Neuronal stem cell (in vitro differentiated cells): ENCODE data around the gene TRPC5OS.

Experiments used
- DNase-seq: peaks from one replicate; pipeline ENCODE4 v3.0.0-alpha.2; 2013; ENCODE audit warnings: low spot score
- H2AFZ ChIP-seq: one replicate; pipeline ENCODE4 v1.6.1; 2013; ENCODE audit warnings: mild to moderate bottlenecking, low read length, inconsistent platforms
- H2AK5ac ChIP-seq: 2 replicates; pipeline ENCODE4 v1.6.1; 2013; ENCODE audit warnings: low read depth, mild to moderate bottlenecking, inconsistent platforms, low read length, moderate library complexity, mixed read lengths
- H2BK120ac ChIP-seq: 2 replicates; pipeline ENCODE4 v1.6.1; 2013; ENCODE audit warnings: low read depth, mild to moderate bottlenecking, inconsistent platforms, low read length, moderate library complexity, mixed read lengths
- H2BK12ac ChIP-seq: one replicate; pipeline ENCODE4 v1.6.1; 2013; ENCODE audit warnings: low read length, inconsistent platforms
- H2BK15ac ChIP-seq: 2 replicates; pipeline ENCODE4 v1.6.1; 2013; ENCODE audit warnings: mild to moderate bottlenecking, low read length, inconsistent platforms, mixed read lengths
- H2BK5ac ChIP-seq: one replicate; pipeline ENCODE4 v1.6.1; 2013; ENCODE audit warnings: inconsistent platforms, mild to moderate bottlenecking, low read length, moderate library complexity
- H3K14ac ChIP-seq: one replicate; pipeline ENCODE4 v1.6.1; 2013; ENCODE audit warnings: low read length, inconsistent platforms
- H3K18ac ChIP-seq: 2 replicates; pipeline ENCODE4 v1.6.1; 2013; ENCODE audit warnings: low read length, inconsistent platforms
- H3K23ac ChIP-seq: 2 replicates; pipeline ENCODE4 v1.6.1; 2013; ENCODE audit warnings: low read depth, mild to moderate bottlenecking, mixed read lengths, low read length, inconsistent platforms; ENCODE audit not compliant: poor library complexity
- H3K27ac ChIP-seq: replicated peaks from 3 replicates; pipeline ENCODE4 v1.5.1; 2013; ENCODE audit warnings: low read length, inconsistent platforms
- H3K27me3 ChIP-seq, 3 experiments: 2 replicates each; pipeline ENCODE4 v1.6.1; 2013; ENCODE audit warnings: low read length in 3 of 3, mild to moderate bottlenecking in 2 of 3, inconsistent platforms in 1 of 3, low read depth in 1 of 3, mixed read lengths in 1 of 3, moderate library complexity in 1 of 3; ENCODE audit not compliant: control insufficient read depth in 3 of 3, insufficient read depth in 3 of 3
- H3K36me3 ChIP-seq, 2 donors: replicated peaks in 1 of 2; 2 replicates each; pipeline ENCODE4 v1.6.1; 2013; ENCODE audit warnings: low read length in 2 of 2; ENCODE audit not compliant: control insufficient read depth in 2 of 2, insufficient read depth in 2 of 2
- H3K4ac ChIP-seq: 2 replicates; pipeline ENCODE4 v1.6.1; 2013; ENCODE audit warnings: inconsistent platforms, mild to moderate bottlenecking, low read length, moderate library complexity
- H3K4me1 ChIP-seq, 2 donors: 1 replicate in 1 of 2; 2 replicates in 1 of 2; pipeline ENCODE4 v1.6.1; 2013; ENCODE audit warnings: low read length in 2 of 2, low read depth in 1 of 2; ENCODE audit not compliant: control insufficient read depth in 2 of 2, insufficient read depth in 1 of 2
- H3K4me2 ChIP-seq: one replicate; pipeline ENCODE4 v1.6.1; 2013; ENCODE audit warnings: mild to moderate bottlenecking, low read length, inconsistent platforms; ENCODE audit not compliant: insufficient read depth, poor library complexity, severe bottlenecking
- H3K4me3 ChIP-seq, 2 donors: 2 replicates each; pipeline ENCODE4 v1.5.1; 2013; ENCODE audit warnings: low read length in 2 of 2, mild to moderate bottlenecking in 2 of 2, inconsistent platforms in 1 of 2, moderate library complexity in 1 of 2
- H3K79me1 ChIP-seq: one replicate; pipeline ENCODE4 v1.6.1; 2013; ENCODE audit warnings: low read depth, mild to moderate bottlenecking, inconsistent platforms, low read length, moderate library complexity
- H3K9ac ChIP-seq: one replicate; pipeline ENCODE4 v1.6.1; 2013; ENCODE audit warnings: mild to moderate bottlenecking, low read depth, low read length, inconsistent platforms; ENCODE audit not compliant: poor library complexity
- H3K9me3 ChIP-seq, 2 donors: replicated peaks in 1 of 2; 2 replicates each; pipeline versions ENCODE3 to v1.6.1; 2013; ENCODE audit warnings: low read length in 2 of 2, mild to moderate bottlenecking in 2 of 2, inconsistent platforms in 1 of 2, low read depth in 1 of 2, mixed read lengths in 1 of 2, moderate library complexity in 1 of 2; ENCODE audit not compliant: control insufficient read depth in 2 of 2, insufficient read depth in 1 of 2
- H4K8ac ChIP-seq: one replicate; pipeline ENCODE4 v1.6.1; 2013; ENCODE audit warnings: low read depth, mild to moderate bottlenecking, inconsistent platforms, low read length, moderate library complexity
- H4K91ac ChIP-seq: one replicate; pipeline ENCODE4 v1.6.1; 2013; ENCODE audit warnings: low read length, low read depth, mild to moderate bottlenecking, inconsistent platforms; ENCODE audit not compliant: poor library complexity
- WGBS, 2 donors: extraction: QIAGEN DNeasy Blood & Tissue Kit; methylation state at CpG; one replicate each; pipeline ENCODE4 v1.1.7; 2013; ENCODE audit warnings: missing lambda C conversion rate in 2 of 2, mixed read lengths in 1 of 2; ENCODE audit not compliant: insufficient read length in 2 of 2, insufficient replicate concordance in 1 of 2; ENCODE audit errors: extremely low coverage in 2 of 2; 5-methylcytosine and 5-hydroxymethylcytosine counted together

TRPC5OS gene

GRCh38 chrX:111917591-111917990 is 41.6 kb downstream of the TRPC5OS start:
- Histone ChIP-seq H3K79me1 (no peaks in the 10 kb centered on the region), H3K23ac (no peak overlapping the region), H2AK5ac (no peak overlapping the region), H2BK120ac (no peak overlapping the region), H3K18ac (no peak overlapping the region), H3K4me3 (no peak overlapping the region), H3K27ac (no peak overlapping the region), H3K4me2 (no peak overlapping the region), H2BK15ac (no peak overlapping the region), H3K9me3 (no peaks in the 10 kb centered on the region), H3K9ac (no peak overlapping the region), H3K36me3 (no peaks in the 10 kb centered on the region), H4K91ac (no peak overlapping the region), H4K8ac (no peak overlapping the region), H2BK5ac (no peak overlapping the region), H3K27me3 (peaks cover 0 to 5% (median 0%) of the 10 kb centered on the region in 3 experiments), H3K14ac (no peak overlapping the region), H2AFZ (no peak overlapping the region), H2BK12ac (no peak overlapping the region), H3K4me1 (no peaks in the 10 kb centered on the region), H3K4ac (no peak overlapping the region)
- DNase-seq: no peak

- H2AFZ ChIP-seq: no peak overlapping the region
- H2BK12ac ChIP-seq: no peak overlapping the region
- H3K9me3 ChIP-seq: no peaks in the 10 kb centered on the region
- no peak overlapping the region for H2BK15ac ChIP-seq
- H2BK120ac ChIP-seq: no peak overlapping the region
- no CpG with 5 or more reads among the region's 4 CpGs for WGBS, 2 donors
- H3K36me3 ChIP-seq: no peaks in the 10 kb centered on the region
- H2BK5ac ChIP-seq: no peak overlapping the region
- H3K27me3 ChIP-seq: no peaks in the 10 kb centered on the region
- no peak overlapping the region for H3K4ac ChIP-seq
- peak; percentile 4 for DNase-seq
- H2AK5ac ChIP-seq: no peak overlapping the region
- no peak overlapping the region for H3K18ac ChIP-seq
- H3K23ac ChIP-seq: no peak overlapping the region
- H3K14ac ChIP-seq: no peak overlapping the region
- H3K27ac ChIP-seq: no peak overlapping the region
- no peak overlapping the region for H3K4me3 ChIP-seq
- no peaks in the 10 kb centered on the region for H3K79me1 ChIP-seq
- no peak overlapping the region for H4K8ac ChIP-seq
- H3K9ac ChIP-seq: no peak overlapping the region
- H3K4me2 ChIP-seq: no peak overlapping the region
- H4K91ac ChIP-seq: no peak overlapping the region
- peaks cover 0 to 2% of the 10 kb centered on the region in 2 donors for H3K4me1 ChIP-seq
These were observed 52.5 kb downstream of the TRPC5OS start for GRCh38 chrX:111928456-111928855.
